DOHH2 (cell line): ENCODE data around the gene CPN2.

Experiments
- EZH2phosphoT487 ChIP-seq: fragments of 200-600 bp; sonication (generic); IDR thresholded peaks from 2 replicates; pipeline ENCODE4 v1.6.1; 2017; ENCODE audit warnings: borderline replicate concordance, mild to moderate bottlenecking, antibody characterized with exemption, low read length, moderate library complexity, mixed read lengths
- TF ChIP-seq, protein P1 (sequence below): fragments of 200-600 bp; sonication (generic); IDR thresholded peaks from one replicate; pipeline ENCODE4 v1.5.1; 2014; ENCODE audit warnings: antibody characterized with exemption, mild to moderate bottlenecking, low read depth, low read length; ENCODE audit not compliant: poor library complexity, severe bottlenecking

GRCh38 chr3:194396539-194396858 lies 45.4 kb upstream of the CPN2 start:
- no peak for TF ChIP-seq EZH2phosphoT487
- TF ChIP-seq, protein P1, sequence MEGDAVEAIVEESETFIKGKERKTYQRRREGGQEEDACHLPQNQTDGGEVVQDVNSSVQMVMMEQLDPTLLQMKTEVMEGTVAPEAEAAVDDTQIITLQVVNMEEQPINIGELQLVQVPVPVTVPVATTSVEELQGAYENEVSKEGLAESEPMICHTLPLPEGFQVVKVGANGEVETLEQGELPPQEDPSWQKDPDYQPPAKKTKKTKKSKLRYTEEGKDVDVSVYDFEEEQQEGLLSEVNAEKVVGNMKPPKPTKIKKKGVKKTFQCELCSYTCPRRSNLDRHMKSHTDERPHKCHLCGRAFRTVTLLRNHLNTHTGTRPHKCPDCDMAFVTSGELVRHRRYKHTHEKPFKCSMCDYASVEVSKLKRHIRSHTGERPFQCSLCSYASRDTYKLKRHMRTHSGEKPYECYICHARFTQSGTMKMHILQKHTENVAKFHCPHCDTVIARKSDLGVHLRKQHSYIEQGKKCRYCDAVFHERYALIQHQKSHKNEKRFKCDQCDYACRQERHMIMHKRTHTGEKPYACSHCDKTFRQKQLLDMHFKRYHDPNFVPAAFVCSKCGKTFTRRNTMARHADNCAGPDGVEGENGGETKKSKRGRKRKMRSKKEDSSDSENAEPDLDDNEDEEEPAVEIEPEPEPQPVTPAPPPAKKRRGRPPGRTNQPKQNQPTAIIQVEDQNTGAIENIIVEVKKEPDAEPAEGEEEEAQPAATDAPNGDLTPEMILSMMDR: no peak
